Stimulated activated CD8-positive, alpha-beta memory T cell treated with anti-CD3 and anti-CD28 coated beads, Interleukin-15, amount 100 ng/mL, for 4 hours (primary cell): Measurements from ENCODE around the gene ADCY10.
"Not testable (repeated sequence)": the region's sequence is repeated elsewhere in the genome, so short reads cannot be mapped to it uniquely, and the experiment has no call there.

Source experiments
- DNase-seq, 2 donors: peaks; one replicate each; pipeline ENCODE4 v3.0.0-alpha.2; 2020; ENCODE audit warnings: low read depth in 2 of 2

The ADCY10 gene

GRCh38 chr1:167881069-167881468, 32.9 kb downstream of the ADCY10 start:
- DNase-seq: no peak

- DNase-seq: no peak
Observed at GRCh38 chr1:167880580-167881021, 33.3 kb downstream of the ADCY10 start.

- no peak for DNase-seq
Observed at GRCh38 chr1:167879508-167879907, 34.4 kb downstream of the ADCY10 start.

- no peak for DNase-seq
Observed at GRCh38 chr1:167878372-167879160, 35.4 kb downstream of the ADCY10 start.

GRCh38 chr1:167876597-167877175, 37.2 kb downstream of the ADCY10 start:
- no peak for DNase-seq

- DNase-seq: no peak
Observed at GRCh38 chr1:167871331-167871730, 42.6 kb downstream of the ADCY10 start.

- DNase-seq: not testable (repeated sequence)
Observed at GRCh38 chr1:167869157-167870001, 44.6 kb downstream of the ADCY10 start.

GRCh38 chr1:167866739-167867414, 47.1 kb downstream of the ADCY10 start:
- not testable (repeated sequence) for DNase-seq

GRCh38 chr1:167866326-167866725, 47.6 kb downstream of the ADCY10 start:
- not testable (repeated sequence) for DNase-seq

GRCh38 chr1:167865804-167866308, 48.1 kb downstream of the ADCY10 start:
- DNase-seq: not testable (repeated sequence)

- DNase-seq: not testable (repeated sequence)
Observed at GRCh38 chr1:167865193-167865592, 48.7 kb downstream of the ADCY10 start.

- DNase-seq: no peak
Observed at GRCh38 chr1:167864392-167865032, 49.4 kb downstream of the ADCY10 start.

- no peak for DNase-seq
Observed at GRCh38 chr1:167863921-167864279, 50.0 kb downstream of the ADCY10 start.

GRCh38 chr1:167863191-167863920, 50.6 kb downstream of the ADCY10 start:
- not testable (repeated sequence) for DNase-seq

- no peak for DNase-seq
Observed at GRCh38 chr1:167862432-167863076, 51.4 kb downstream of the ADCY10 start.

GRCh38 chr1:167861664-167862381, 52.1 kb downstream of the ADCY10 start:
- no peak for DNase-seq

- DNase-seq: no peak
Observed at GRCh38 chr1:167860231-167860923, 53.6 kb downstream of the ADCY10 start.

- no peak for DNase-seq
Observed at GRCh38 chr1:167856711-167857418, 57.1 kb downstream of the ADCY10 start.
